ENCODE data around the gene QARS1. TPM values are rescaled to one million over a fixed set of nuclear protein-coding genes. Genes with fewer than 3 reads are reported as not detected.

The QARS1 gene
- total RNA-seq, 1 experiment from 2014 or later, result 186 TPM

DNA sequence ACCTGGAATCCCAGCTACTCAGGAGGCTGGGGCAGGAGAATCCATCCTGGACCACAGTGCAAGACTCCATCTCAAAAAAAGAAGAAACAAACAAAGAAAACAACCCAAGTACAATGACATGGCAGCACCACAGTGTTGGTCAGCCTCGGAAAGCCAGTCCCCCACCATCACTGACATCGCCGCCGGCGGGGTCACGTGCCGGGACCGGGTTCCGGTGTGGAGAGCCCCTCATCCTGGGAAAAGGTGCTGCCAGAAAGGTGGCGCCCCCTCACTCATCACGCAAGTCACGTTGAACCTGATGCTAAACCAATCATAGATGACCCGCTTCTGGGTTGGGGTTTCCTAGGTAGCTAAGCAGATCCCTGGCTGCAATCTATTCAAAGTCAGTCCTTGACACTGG is 28.4 kb downstream of the QARS1 start:
- Histone ChIP-seq H3K27ac (ENCODE audit: low read depth, low read length, poor library complexity, severe bottlenecking) (no peak overlapping the region), H3K4me3 (ENCODE audit: low read depth, low read length, poor library complexity, severe bottlenecking) (no peak overlapping the region), H3K9me3 (ENCODE audit: low read depth, low read length, poor library complexity, severe bottlenecking) (no peaks in the 10 kb centered on the region), H3K4me1 (ENCODE audit: insufficient read depth, low read length, poor library complexity, severe bottlenecking) (no peaks in the 10 kb centered on the region), H3K27me3 (replicated peaks; ENCODE audit: insufficient read depth, low read depth, low read length, poor library complexity) (no peaks in the 10 kb centered on the region), H3K36me3 (ENCODE audit: insufficient read depth, low read length, poor library complexity, severe bottlenecking) (peaks cover 20% of the 10 kb centered on the region)
- no TSS peak for BruUV-seq (replicated peaks)
- intact Hi-C loops (cut with micrococcal nuclease; ENCODE audit: unreplicated experiment), result no loop called here
- no peak for TF ChIP-seq EZH2 (IDR thresholded peaks at IDR 0.05; ENCODE audit: borderline replicate concordance, low read depth, low read length, poor library complexity, severe bottlenecking)
- TF ChIP-seq, protein P1, sequence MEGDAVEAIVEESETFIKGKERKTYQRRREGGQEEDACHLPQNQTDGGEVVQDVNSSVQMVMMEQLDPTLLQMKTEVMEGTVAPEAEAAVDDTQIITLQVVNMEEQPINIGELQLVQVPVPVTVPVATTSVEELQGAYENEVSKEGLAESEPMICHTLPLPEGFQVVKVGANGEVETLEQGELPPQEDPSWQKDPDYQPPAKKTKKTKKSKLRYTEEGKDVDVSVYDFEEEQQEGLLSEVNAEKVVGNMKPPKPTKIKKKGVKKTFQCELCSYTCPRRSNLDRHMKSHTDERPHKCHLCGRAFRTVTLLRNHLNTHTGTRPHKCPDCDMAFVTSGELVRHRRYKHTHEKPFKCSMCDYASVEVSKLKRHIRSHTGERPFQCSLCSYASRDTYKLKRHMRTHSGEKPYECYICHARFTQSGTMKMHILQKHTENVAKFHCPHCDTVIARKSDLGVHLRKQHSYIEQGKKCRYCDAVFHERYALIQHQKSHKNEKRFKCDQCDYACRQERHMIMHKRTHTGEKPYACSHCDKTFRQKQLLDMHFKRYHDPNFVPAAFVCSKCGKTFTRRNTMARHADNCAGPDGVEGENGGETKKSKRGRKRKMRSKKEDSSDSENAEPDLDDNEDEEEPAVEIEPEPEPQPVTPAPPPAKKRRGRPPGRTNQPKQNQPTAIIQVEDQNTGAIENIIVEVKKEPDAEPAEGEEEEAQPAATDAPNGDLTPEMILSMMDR (conservative IDR thresholded peaks at IDR 0.05; ENCODE audit: low read depth, low read length), result no peak
- ChIA-PET POLR2A (ENCODE audit: low non-redundant PET) (interaction anchor here (0.6 kb wide), 1 partner anchor 11 kb away, joined by 4 read pairs; no protein-coding TSS in a partner anchor), CTCF (no interaction called here)
- no peak for DNase-seq (ENCODE audit: low spot score)

DNA sequence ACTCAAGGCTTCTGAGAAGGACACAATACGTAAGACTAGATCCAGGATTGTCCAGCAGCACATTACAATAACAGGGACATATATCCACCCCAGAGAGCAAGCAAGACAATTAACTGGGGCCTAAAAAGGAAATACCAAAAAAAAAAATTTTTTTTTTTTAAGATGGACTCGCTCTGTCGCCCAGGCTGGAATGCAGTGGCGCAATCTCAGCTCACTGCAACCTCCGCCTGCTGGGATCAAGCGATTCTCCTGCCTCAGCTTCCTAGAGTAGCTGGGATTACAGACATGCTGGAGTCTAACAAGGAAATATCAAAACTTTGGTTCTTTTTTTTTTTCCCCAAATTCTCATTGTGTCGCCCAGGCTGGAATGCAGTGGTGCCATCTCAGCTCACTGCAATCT is 46.5 kb downstream of the QARS1 start:
- intact Hi-C loops (cut with micrococcal nuclease; ENCODE audit: unreplicated experiment), result no loop called here
- H3K27ac ChIP-seq (ENCODE audit: low read depth, low read length, poor library complexity, severe bottlenecking), result no peak overlapping the region
- H3K36me3 ChIP-seq (ENCODE audit: insufficient read depth, low read length, poor library complexity, severe bottlenecking), result peaks cover 12% of the 10 kb centered on the region
- H3K4me1 ChIP-seq (ENCODE audit: insufficient read depth, low read length, poor library complexity, severe bottlenecking), result no peaks in the 10 kb centered on the region
- H3K27me3 ChIP-seq (replicated peaks; ENCODE audit: insufficient read depth, low read depth, low read length, poor library complexity), result no peaks in the 10 kb centered on the region
- ChIA-PET POLR2A (ENCODE audit: low non-redundant PET) (no interaction called here), CTCF (no interaction called here)
- H3K9me3 ChIP-seq (ENCODE audit: low read depth, low read length, poor library complexity, severe bottlenecking), result no peaks in the 10 kb centered on the region
- no peak overlapping the region for H3K4me3 ChIP-seq (ENCODE audit: low read depth, low read length, poor library complexity, severe bottlenecking)
- no peak for DNase-seq (ENCODE audit: low spot score)
- no TSS peak for BruUV-seq (replicated peaks)
- TF ChIP-seq, protein P1 (conservative IDR thresholded peaks at IDR 0.05; ENCODE audit: low read depth, low read length), result no peak
- no peak for TF ChIP-seq EZH2 (IDR thresholded peaks at IDR 0.05; ENCODE audit: borderline replicate concordance, low read depth, low read length, poor library complexity, severe bottlenecking)

GRCh38 chr3:49057268-49057667 is 47.3 kb downstream of the QARS1 start:
- no peak for TF ChIP-seq EZH2 (IDR thresholded peaks at IDR 0.05; ENCODE audit: borderline replicate concordance, low read depth, low read length, poor library complexity, severe bottlenecking)
- TF ChIP-seq, protein P1 (conservative IDR thresholded peaks at IDR 0.05; ENCODE audit: low read depth, low read length), result no peak
- H3K36me3 ChIP-seq (ENCODE audit: insufficient read depth, low read length, poor library complexity, severe bottlenecking), result peaks cover 12% of the 10 kb centered on the region
- POLR2A ChIA-PET (ENCODE audit: low non-redundant PET), result no interaction called here

More at GRCh38 chr3:49057268-49057667, 47.3 kb downstream of the QARS1 start:
- Histone ChIP-seq H3K9me3 (ENCODE audit: low read depth, low read length, poor library complexity, severe bottlenecking) (no peaks in the 10 kb centered on the region), H3K27me3 (replicated peaks; ENCODE audit: insufficient read depth, low read depth, low read length, poor library complexity) (no peaks in the 10 kb centered on the region), H3K4me1 (ENCODE audit: insufficient read depth, low read length, poor library complexity, severe bottlenecking) (no peaks in the 10 kb centered on the region), H3K27ac (ENCODE audit: low read depth, low read length, poor library complexity, severe bottlenecking) (no peak overlapping the region), H3K4me3 (ENCODE audit: low read depth, low read length, poor library complexity, severe bottlenecking) (no peak overlapping the region)
- DNase-seq (ENCODE audit: low spot score), result no peak
- CTCF ChIA-PET, result no interaction called here
- intact Hi-C loops (cut with micrococcal nuclease; ENCODE audit: unreplicated experiment), result no loop called here
- no TSS peak for BruUV-seq (replicated peaks)

All from A673 (cell line).